Activated CD4-positive, CD25-positive, alpha-beta regulatory T cell treated with anti-CD3 and anti-CD28 coated beads, Interleukin-2, amount 50 U/mL, for 16 hours (primary cell): Measurements from ENCODE around the gene MAD1L1.
A peak's percentile ranks its signal among the peaks of the same experiment; 100 is the strongest.

Experiments
- DNase-seq: peaks from one replicate; pipeline ENCODE4 v3.0.0-alpha.2; 2020; ENCODE audit warnings: low read depth, low spot score

Gene MAD1L1

DNA sequence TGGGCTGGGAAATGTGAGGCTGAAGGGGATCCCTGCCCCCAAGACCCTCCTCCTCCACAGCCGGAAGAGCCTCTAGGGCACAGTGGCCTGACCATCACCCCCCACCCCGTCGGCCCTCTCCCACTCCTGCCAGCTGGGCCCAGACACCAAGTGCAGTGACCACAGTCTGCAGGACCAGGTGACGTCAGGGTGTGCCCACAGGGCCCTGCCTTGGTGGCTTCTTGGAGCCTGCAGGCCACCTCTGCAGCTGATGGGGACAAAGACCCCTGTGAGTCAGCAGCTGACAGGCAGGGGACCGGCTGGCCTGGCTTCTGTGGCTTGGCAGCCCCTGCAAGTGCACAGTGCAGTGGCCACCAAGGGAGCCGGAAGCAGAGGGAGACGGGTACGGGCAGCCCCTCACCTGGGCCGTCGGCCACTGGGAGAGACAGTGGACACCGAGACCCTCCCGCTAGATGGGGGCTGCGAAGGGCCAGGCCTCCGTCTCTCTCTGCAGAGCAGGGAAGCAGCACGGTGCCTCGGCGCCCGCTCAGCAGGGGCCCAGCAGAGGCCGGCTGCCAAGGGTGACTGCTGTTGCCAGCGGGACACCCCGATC lies 288.0 kb downstream of the MAD1L1 start:
- no peak for DNase-seq

DNA sequence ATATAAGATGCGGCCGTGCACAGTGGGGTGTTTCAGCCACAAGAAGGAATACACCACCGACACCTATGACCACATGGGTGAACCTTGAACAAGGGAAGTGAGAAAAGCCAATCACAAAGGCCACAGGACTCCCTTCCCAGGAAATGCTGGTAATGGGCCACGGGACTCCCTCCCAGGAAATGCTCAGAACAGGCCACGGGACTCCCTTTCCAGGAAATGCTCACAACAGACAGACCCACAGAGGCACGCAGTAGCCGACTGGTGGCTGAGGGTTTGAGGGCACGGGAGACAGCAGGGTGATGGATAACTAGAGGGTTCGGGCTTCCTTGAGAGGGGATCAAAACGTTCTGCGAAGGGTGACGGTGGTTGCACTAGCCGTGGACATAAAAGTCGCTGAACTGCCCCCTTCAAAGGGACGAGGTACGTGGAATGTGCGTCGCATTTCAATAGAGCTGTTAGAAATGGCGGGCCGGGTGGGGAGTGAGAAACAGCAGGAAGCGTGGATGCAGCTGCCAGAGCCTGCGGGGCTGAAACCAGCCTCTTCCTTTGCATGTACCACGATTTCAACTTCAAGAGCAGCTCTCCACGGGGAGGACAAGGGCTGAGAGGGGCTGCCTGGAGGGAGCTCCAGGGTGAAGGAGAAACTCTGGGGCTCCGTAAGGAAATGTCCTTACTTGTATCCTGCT lies 288.7 kb downstream of the MAD1L1 start:
- no peak for DNase-seq

DNA sequence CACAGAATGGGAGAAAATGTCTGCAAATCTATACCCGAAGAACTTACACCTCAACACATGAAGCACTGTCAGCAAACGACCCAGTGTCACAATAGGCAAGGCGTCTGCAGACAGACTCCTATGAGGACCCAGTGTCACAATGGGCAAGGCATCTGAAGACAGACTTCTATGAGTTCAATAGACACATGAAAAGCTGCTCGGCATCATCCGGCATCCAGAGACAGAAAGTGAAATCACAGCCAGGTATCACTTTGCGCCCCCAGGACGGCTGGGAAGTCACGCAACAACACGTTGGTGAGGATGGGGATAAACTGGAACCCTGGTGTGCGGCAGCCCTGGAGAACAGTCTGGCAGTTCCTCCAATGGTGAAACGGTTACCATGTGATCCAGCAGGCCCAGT lies 289.4 kb downstream of the MAD1L1 start:
- DNase-seq = no peak

DNA sequence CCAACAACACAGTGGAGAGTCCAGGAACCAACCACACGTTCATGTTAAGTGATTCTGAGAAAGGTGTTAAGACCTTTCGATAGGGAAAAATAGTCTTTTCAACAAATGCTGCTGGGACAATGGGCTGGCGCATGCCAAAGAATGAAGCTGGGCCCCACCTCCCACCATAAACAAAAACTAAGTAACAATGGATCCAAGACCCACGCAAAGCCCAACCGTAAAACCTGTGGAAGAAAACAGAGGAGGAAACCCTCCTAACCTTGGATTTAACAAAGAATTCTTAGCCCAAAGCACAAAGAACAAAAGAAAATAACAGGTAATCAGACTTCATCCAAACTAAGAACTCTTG lies 289.8 kb downstream of the MAD1L1 start:
- DNase-seq = no peak

DNA sequence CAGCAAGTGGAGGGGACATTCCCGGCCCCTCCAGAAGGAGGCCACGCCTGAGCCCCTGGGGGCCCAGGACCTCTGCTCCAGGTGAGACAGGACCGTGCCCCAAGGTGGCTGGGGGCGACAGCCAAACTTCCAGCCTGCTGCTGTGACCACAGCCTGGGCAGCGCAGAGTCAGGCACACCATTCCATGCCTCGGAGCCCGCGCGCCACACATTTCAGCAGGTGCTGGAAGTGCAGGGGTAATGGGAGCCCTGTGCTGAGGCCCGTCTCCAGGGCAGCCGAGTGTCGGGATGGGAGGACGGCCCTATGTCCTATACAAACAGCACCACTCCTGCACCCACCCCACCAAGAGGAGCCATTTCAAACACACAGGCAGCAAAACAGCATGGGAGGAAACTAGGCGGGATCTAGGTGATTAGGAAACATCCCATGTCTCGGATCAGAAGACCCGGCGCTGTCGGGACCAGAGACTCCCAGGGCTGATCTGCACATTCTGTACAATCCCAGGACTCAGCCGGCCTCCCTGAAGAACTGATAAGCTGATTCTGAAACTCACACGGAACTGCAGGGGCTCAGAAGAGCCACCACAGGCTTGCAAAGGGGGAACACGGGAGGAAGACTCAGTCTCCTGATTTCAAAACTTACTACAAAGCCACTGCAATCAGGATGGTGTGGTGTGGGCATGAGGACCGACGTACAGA lies 290.4 kb downstream of the MAD1L1 start:
- no peak for DNase-seq

DNA sequence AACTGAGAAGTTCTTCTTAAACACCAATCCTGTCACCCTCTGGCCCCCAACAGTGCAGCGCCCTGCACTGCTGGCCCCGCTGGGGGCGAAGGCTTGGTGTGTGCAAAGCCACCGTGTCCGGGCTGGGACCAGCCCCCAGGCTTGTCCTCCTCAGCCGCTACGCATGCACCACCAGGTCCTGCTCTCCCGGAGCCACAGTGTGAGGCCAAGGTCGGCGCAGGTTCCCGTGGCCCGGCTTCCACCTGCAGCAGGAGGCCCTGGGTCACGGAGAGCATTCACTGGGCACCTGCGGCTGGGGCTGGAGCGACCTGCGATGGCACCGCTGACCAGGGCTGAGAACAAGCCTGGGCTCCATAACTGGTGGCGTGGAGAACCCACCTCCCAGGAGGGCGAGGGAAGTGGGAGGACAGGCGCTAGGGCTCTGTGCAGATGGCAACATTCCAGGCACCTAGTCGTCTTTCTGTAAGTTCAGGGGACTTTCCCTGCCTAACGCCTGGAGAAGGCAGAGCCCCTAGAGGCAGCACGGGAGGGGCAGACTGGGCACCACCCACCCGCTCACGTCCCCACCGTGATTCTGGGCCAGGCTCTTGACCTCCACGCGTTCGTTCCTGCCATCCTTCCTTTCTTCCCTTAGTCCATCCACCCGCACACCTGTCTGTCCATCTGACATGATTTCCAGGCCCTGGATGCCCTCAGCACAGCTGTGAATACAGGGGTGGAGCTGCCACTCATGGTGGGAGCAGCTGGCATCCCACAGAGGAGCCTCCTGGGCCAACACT lies 291.1 kb downstream of the MAD1L1 start:
- no peak for DNase-seq

DNA sequence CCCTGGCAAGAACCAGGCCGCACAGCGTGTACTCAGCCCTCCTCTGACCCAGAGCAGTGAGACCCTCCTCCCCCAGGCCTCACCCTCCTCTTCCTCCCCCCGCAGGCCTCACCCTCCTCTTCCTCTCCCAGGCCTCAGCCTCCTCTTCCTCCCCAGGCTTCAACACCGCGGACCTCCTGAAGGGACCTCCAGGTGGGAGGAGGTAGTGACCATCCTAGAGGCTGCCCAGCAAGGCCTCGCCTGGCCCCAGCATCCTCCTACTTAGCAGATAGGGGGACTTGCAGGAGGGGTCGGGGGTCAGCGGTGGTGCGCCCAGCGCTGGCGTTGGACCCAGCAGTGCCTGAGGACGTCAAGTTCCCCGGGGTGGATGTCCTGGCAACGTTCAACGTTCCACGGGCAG lies 291.9 kb downstream of the MAD1L1 start:
- DNase-seq = no peak

DNA sequence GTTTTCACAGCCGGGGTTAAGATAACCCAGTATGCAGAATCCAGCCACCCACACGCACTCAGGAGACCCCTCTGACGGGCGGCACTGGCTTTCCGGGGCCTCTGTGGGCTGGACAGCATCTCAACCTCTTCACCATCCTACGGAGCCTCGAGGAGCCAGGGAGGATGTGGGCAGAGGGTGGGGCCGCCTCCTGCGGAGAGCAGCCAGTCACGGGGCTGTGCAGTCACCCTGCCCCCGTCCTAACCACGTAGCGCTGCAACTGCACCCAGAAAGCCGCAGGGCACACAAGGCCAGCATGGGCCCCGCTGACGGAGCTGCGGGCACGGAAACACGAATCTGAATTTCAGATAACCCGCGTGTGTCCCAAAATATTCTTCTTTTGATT lies 292.4 kb downstream of the MAD1L1 start:
- DNase-seq = peak; percentile 82

DNA sequence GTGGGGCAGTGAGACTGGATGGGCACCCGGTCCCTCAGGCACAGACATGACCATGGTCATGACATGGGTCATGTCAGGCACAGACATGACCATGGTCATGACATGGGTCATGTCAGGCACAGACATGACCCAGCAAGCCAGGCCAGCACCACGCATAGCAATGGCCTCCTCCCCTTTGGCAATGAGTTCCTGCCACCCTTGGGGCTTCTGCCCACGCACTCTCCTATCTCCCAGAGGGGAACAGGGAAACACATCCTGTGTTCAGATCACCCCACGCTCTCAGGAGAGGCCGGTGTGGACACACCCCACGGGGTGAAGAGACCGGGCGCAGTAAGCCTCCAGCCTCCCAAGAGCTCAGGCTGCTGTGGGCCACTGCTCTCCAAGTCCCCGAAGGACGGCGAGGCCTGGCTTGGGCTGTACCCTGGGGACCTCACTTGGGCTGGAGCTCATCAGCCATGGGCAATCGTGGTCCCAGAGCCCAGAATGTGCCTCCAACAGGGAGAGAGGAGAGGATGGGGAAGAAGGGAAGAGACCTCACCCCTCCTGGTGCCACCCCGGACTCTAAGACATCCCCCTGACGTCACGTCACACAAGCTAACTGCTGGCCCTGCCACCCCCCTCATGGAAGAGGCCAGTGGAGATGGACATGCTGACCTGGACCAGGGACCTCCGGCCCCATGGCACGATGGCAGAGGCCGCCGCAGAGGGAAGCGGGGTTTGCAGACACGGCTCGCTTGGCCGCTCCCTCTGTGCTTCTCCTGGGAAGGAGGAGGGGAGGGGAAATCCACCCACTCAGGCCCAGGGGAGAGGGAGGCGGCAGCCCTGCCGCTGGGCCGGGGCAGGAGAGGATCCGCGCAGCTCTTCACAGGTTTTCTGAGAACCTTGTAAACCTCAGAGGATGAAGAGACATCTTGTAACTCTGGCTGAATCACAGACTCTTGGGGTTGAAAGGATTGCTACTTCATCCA lies 293.0 kb downstream of the MAD1L1 start:
- no peak for DNase-seq

DNA sequence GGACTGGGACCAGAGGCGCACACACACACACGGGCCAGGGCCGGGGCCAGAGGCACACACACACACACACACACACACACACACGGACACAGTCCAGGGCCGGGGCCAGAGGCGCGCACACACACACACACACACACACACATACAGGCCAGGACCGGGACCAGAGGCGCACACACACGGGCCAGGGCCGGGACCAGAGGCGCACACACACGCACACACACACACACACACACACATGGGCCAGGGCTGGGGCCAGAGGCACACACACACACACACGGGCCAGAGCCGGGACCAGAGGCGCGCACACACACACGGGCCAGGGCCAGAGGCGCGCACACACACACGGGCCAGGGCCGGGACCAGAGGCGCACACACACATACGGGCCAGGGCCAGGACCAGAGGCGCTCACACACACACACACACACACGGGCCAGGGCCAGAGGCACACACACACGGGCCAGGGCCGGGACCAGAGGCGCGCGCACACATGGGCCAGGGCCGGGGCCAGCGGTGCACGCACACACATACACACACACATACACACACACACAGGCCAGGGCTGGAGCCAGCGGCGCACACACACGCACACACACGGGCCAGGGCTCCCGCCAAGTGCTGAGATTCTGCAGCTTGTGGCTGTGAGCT lies 293.8 kb downstream of the MAD1L1 start:
- DNase-seq = no peak

DNA sequence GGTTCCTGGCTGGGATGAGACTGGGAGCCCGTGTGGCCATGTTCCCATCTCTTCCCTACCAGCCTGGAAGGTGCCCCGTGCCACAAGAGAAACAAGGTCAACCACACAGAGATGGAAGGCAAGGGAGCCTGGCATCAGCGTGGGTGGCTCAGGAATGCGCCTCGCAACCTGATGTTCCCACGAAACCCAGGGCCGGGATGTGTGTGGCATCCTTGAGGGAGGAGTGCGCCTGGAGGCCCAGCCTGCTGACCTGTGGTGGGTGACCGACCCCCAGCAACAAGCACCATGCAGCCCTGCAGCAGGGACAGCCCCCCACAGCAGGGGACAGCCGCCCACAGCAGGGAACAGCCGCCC lies 295.5 kb downstream of the MAD1L1 start:
- DNase-seq = no peak

DNA sequence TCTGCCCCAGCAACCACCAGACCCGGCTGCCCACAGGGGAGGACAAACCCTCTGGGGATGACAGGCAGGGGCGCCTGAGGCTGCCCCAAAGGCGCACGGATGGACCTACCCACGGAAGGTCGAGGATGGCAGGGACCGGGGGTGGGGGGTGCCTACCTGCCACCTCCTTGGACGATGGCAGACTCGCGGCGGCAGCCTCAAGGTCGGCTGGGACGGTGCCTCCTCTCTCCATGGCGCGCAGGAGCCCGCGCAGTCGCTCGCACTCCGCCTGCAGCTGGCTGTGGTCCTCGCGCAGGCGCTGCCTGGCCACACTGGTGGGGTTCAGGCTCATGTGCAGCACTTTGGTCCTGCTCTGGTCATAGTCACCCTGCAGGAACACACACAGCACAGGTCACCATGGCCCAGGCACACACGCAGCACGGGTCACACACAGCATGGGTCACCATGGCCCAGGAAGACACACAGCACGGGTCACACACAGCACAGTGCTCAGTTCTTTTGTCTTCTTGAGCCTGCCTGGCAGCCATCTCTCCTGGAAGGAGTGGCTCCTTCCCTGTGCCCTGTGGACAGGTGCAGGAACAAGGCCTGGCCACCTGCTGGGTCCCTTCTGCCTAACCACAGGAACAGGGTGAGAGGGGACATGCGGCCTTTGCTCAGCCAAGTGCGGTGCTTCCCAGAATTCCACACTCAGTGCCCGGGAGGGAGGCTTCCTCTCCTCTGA lies 296.1 kb downstream of the MAD1L1 start:
- no peak for DNase-seq

DNA sequence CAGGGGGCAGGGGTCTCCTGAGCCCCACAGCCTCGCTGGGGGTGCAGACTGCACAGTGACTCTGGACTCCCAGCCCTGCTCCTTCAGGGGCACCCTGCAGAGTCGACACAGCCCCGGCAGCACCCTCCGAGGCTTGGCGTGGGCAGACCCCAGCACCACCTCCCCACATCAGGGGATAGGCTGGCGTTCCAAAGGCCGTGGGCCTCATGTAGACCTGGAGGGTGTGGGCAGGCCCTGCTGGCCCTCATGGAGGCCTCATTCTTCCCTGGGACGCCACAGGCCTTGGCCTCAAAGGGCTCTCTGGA lies 296.8 kb downstream of the MAD1L1 start:
- no peak for DNase-seq

DNA sequence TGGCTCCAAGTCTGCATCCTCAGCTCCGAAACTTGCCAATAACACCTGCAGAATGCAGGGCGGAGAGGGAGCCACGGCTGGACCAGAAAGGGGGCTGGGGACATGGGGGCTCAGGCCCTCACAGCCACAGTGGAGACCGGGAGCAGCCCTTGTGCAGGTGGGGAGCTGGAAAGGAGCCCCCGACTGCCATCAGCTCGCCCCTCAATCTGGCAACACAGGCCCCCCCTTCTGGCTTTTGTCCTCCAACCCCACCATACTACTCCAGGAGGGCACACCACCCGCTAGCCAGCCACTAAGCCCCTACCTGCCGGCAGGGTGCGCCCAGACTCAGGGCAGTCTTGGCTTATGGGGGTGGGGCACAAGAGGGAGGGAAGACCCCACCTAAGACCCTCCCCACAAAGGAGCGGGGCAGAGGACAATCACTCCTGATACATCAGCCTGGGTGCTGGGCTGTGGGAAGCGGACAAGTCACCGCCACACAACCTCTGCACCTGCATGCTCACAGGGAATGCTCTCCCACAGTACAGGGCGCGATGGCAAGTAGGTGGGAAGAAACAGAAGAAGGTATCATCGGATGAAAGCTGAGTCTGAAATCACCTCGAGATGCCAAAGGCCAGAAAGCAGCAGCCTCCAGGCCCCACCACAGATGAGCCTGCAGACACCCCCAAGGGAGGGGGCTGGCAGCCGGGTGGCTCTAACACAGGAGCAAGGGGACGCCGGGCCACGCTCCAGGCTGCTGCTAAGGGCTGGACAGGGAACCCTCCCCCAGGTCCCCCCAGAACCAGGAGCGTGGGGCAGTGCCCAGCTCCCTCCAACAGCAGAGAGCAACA lies 297.4 kb downstream of the MAD1L1 start:
- DNase-seq = no peak

DNA sequence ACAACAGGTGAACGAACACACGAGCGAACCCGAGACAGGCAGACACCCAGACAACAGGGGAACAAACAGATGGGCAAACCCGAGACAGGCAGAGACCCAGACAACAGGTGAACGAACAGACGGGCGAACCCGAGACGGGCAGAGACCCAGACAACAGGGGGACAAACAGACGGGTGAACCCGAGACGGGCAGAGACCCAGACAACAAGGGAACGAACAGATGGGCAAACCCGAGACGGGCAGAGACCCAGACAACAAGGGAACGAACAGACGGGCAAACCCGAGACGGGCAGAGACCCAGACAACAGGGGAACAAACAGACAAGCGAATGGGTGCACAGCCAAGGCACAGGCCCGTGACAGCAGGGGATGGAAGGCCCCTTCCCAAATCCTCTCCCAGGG lies 298.0 kb downstream of the MAD1L1 start:
- no peak for DNase-seq

DNA sequence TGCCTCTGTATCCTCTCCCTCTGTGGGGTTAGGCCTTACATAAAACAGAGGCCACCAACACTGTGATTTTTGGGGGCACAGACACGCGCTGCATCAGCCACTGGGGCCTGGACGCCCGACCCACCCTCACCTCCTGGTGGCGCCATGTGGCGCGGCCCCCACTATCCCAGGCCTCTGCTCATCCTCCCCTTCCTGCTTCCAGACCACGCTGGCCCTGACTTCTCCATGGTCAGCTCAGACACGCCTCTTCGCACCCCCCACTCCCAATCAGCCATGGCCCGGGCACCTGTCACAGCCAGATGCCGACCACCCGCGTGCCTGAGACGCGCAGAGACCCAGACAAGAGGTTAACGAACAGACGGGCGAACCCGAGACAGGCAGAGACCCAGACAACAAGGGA lies 298.7 kb downstream of the MAD1L1 start:
- DNase-seq = no peak

DNA sequence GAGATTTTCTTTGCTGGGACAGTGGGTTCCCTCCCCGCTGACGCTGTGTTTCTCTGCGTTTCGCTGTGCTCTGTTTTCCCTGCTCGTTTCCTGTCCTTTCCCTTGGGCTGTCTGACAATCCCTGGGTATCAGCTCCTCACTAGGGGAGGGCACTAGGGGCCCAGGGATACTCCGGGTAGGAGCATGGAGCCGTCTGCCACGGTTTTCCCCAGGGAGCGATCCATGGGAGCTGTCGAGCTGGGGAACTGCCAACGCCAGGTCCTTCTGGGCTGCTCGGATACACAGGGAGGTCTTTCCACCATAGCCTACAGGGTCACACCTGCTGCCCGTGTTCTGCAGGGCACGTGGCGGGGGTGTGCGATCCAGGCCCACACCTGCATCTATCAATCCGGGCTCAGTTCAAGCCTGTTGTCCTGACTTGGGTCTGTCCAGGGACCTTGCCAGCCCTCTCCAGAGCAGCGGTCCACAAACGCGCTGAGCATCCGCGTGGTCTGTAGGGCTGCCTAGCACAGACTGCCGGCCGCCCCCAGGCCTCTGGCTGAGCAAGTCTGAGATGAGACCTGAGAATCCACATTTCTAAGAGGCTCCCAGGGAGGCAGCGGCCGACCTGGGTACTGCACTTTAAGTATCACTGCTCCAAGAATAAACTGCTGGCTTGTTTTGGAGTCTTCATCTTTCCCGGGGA lies 299.5 kb downstream of the MAD1L1 start:
- no peak for DNase-seq

DNA sequence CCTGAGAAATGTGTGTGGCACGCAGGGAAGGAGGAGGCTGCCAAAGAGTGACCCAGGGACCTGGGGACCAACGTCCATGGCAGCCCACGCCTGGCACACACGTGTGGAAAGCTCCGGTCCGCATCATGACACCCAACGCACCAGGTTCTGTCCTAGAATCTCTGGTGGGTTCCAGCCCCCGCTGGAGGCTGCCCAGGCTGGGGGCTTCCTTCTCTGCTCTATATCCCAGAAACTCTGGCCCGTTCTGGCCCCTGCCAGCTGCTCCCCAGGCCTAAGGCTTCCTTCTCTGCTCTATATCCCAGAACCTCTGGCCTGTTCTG lies 300.8 kb downstream of the MAD1L1 start:
- no peak for DNase-seq

DNA sequence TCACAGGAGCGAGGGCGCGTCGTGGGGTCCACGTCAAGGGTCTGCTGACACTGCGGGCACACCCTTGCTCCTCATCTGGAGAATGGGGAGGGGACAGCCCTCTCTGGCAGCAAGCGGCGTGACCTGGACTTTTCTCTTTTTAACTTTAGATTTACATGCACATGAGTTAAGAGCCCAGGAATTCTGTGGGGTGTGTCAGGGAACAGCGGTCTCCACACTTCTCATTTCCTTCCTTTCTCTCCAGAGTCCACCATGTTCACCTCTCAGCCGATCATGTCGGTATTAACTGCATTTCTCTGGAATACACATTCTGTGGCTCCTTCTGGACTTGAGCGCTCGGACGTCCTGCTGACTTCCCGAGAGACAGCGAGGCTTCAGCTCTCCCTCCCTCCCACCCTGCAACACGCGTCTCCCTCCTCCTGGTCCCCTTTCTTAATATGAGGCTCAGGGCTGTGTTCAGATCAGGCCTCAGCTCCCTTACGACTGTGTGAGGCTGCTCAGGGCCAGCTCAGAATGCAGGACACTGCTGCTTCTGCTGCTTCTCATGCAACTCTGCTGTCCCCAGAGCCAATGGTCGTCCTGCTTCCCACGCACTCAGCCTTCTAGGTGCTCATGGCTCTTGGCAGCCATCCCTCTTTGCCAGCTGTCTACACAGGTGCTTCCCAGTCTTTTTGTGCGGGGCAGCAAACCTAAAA lies 301.3 kb downstream of the MAD1L1 start:
- no peak for DNase-seq
